H1 (cell line): ENCODE measurements around the gene MAML3. TPM values are rescaled to one million over a fixed set of nuclear protein-coding genes. Genes with fewer than 3 reads are reported as not detected.

Experiments
- CTCF ChIA-PET: fragments of 300-600 bp; sonication (Branson Sonifier 250); formaldehyde crosslinking; loops from one replicate; lab custom pipeline; 2021; ENCODE audit not compliant: partially characterized antibody; lab: Charles Lee
- POLR2A ChIA-PET: fragments of 300-600 bp; sonication (Branson Sonifier 250); formaldehyde crosslinking; loops from one replicate; lab custom pipeline; 2021; ENCODE audit warnings: inconsistent platforms; ENCODE audit not compliant: partially characterized antibody; lab: Charles Lee
- DNase-seq, 2 experiments: peaks; one replicate each; pipeline versions ENCODE4 v3.0.0 to v3.0.0-alpha.2; 2010 to 2022; ENCODE audit warnings: low spot score in 2 of 2, low read depth in 1 of 2, mixed read lengths in 1 of 2
- FAIRE-seq: peaks from 2 replicates; lab custom pipeline; 2011; peaks lifted over from hg19 to GRCh38; lab: Jason Lieb, UNC
- H2AFZ ChIP-seq: 2 replicates; pipeline ENCODE4 v1.8.1; 2012; ENCODE audit warnings: low read length, inconsistent platforms
- H2AK5ac ChIP-seq: 2 replicates; pipeline ENCODE4 v1.6.1; 2013; ENCODE audit warnings: low read depth, low read length
- H2BK120ac ChIP-seq: replicated peaks from 2 replicates; pipeline ENCODE3; 2013; ENCODE audit warnings: low read depth, low read length, inconsistent platforms
- H2BK12ac ChIP-seq: 2 replicates; pipeline ENCODE4 v1.6.1; 2013; ENCODE audit warnings: low read depth, low read length
- H2BK15ac ChIP-seq: 2 replicates; pipeline ENCODE4 v1.6.1; 2013; ENCODE audit warnings: low read length
- H2BK20ac ChIP-seq: 2 replicates; pipeline ENCODE4 v1.6.1; 2013; ENCODE audit warnings: low read length
- H2BK5ac ChIP-seq: 2 replicates; pipeline ENCODE4 v1.6.1; 2013; ENCODE audit warnings: low read depth, low read length
- H3K14ac ChIP-seq: 2 replicates; pipeline ENCODE4 v1.6.1; 2013; ENCODE audit warnings: inconsistent platforms; ENCODE audit not compliant: insufficient read length
- H3K18ac ChIP-seq: 2 replicates; pipeline ENCODE4 v1.6.1; 2013; ENCODE audit warnings: low read length; ENCODE audit errors: extremely low read depth
- H3K23ac ChIP-seq: 2 replicates; pipeline ENCODE4 v1.6.1; 2013; ENCODE audit warnings: inconsistent platforms; ENCODE audit not compliant: insufficient read length
- H3K23me2 ChIP-seq: 2 replicates; pipeline ENCODE4 v1.6.1; 2013; ENCODE audit warnings: low read depth, low read length
- H3K27ac ChIP-seq: 2 replicates; pipeline ENCODE4 v1.6.1; 2011; ENCODE audit warnings: low read depth, low read length, inconsistent platforms
- H3K27me3 ChIP-seq, 4 experiments: replicated peaks in 1 of 4; 1 replicate in 1 of 4; 2 replicates in 3 of 4; pipeline versions ENCODE4 v1.6.1 to v1.8.1; 2011 to 2013; ENCODE audit warnings: low read length in 3 of 4, mild to moderate bottlenecking in 3 of 4, inconsistent platforms in 2 of 4, mixed read lengths in 2 of 4, moderate library complexity in 1 of 4; ENCODE audit not compliant: control insufficient read depth in 3 of 4, insufficient read depth in 3 of 4; ENCODE audit errors: extremely low read depth in 1 of 4
- H3K36me3 ChIP-seq, 4 experiments: 2 replicates each; pipeline versions ENCODE4 v1.6.1 to v1.8.1; 2011 to 2013; ENCODE audit warnings: mild to moderate bottlenecking in 4 of 4, low read length in 3 of 4, moderate library complexity in 2 of 4, control low read depth in 1 of 4, inconsistent platforms in 1 of 4; ENCODE audit not compliant: insufficient read depth in 4 of 4, control insufficient read depth in 2 of 4
- H3K4ac ChIP-seq: replicated peaks from 2 replicates; pipeline ENCODE3; 2013; ENCODE audit warnings: low read length, low read depth, mixed read lengths, inconsistent platforms; ENCODE audit not compliant: insufficient read length
- H3K4me1 ChIP-seq, 4 experiments: replicated peaks in 1 of 4; 1 replicate in 1 of 4; 2 replicates in 3 of 4; pipeline versions ENCODE4 v1.6.1 to v1.8.1; 2011 to 2013; ENCODE audit warnings: low read length in 3 of 4, inconsistent platforms in 2 of 4, mixed read lengths in 1 of 4; ENCODE audit not compliant: insufficient read depth in 4 of 4, control insufficient read depth in 3 of 4
- H3K4me2 ChIP-seq, 2 experiments: 2 replicates each; pipeline versions ENCODE4 v1.6.1 to v1.8.1; 2011 to 2013; ENCODE audit warnings: low read depth in 2 of 2, low read length in 2 of 2, control low read depth in 1 of 2, inconsistent platforms in 1 of 2, mild to moderate bottlenecking in 1 of 2; ENCODE audit not compliant: insufficient read depth in 1 of 2
- H3K4me3 ChIP-seq, 4 experiments: fragments of 200-600, 300-600 bp in 1 of 4; sonication (generic), shearing (Covaris generic), sonication (Bioruptor Twin) in 1 of 4; 2 replicates each; pipeline versions ENCODE4 v1.5.1 to v1.8.1; 2011 to 2016; ENCODE audit warnings: low read length in 4 of 4, low read depth in 3 of 4, control low read depth in 2 of 4, inconsistent platforms in 2 of 4, mild to moderate bottlenecking in 2 of 4, mixed read lengths in 1 of 4, moderate library complexity in 1 of 4; ENCODE audit not compliant: insufficient read depth in 2 of 4; ENCODE audit errors: extremely low read depth in 1 of 4
- H3K56ac ChIP-seq: replicated peaks from 2 replicates; pipeline ENCODE3; 2013; ENCODE audit warnings: low read depth, mild to moderate bottlenecking, mixed read lengths, low read length, inconsistent platforms; ENCODE audit not compliant: insufficient read length
- H3K79me1 ChIP-seq: 2 replicates; pipeline ENCODE4 v1.6.1; 2013; ENCODE audit warnings: low read depth, low read length, control low read depth
- H3K79me2 ChIP-seq, 2 experiments: 2 replicates each; pipeline versions ENCODE4 v1.6.1 to v1.8.1; 2012 to 2013; ENCODE audit warnings: low read length in 2 of 2, mild to moderate bottlenecking in 2 of 2, inconsistent platforms in 1 of 2; ENCODE audit not compliant: insufficient read depth in 2 of 2, control insufficient read depth in 1 of 2
- H3K9ac ChIP-seq, 4 experiments: replicated peaks in 1 of 4; 1 replicate in 1 of 4; 2 replicates in 3 of 4; pipeline versions ENCODE4 v1.6.1 to v1.8.1; 2011 to 2013; ENCODE audit warnings: low read depth in 3 of 4, low read length in 3 of 4, control low read depth in 2 of 4, mild to moderate bottlenecking in 2 of 4, moderate library complexity in 2 of 4, inconsistent platforms in 1 of 4; ENCODE audit errors: extremely low read depth in 1 of 4
- H3K9me3 ChIP-seq, 2 experiments: 2 replicates each; pipeline versions ENCODE4 v1.6.1 to v1.8.1; 2012 to 2013; ENCODE audit warnings: mild to moderate bottlenecking in 2 of 2, moderate library complexity in 2 of 2, control low read depth in 1 of 2, inconsistent platforms in 1 of 2, low read depth in 1 of 2, low read length in 1 of 2, mixed read lengths in 1 of 2; ENCODE audit not compliant: insufficient read depth in 2 of 2
- H4K20me1 ChIP-seq, 2 experiments: replicated peaks in 1 of 2; 2 replicates each; pipeline versions ENCODE3 to v1.8.1; 2011 to 2013; ENCODE audit warnings: inconsistent platforms in 2 of 2, low read length in 2 of 2, mild to moderate bottlenecking in 1 of 2; ENCODE audit not compliant: insufficient read depth in 2 of 2, control insufficient read depth in 1 of 2
- H4K5ac ChIP-seq: 2 replicates; pipeline ENCODE4 v1.6.1; 2013; ENCODE audit warnings: low read length, low read depth, mixed read lengths, inconsistent platforms; ENCODE audit not compliant: insufficient read length
- H4K8ac ChIP-seq: 2 replicates; pipeline ENCODE4 v1.8.0; 2013; ENCODE audit warnings: mild to moderate bottlenecking, moderate library complexity, low read length, inconsistent platforms; ENCODE audit not compliant: insufficient read depth; ENCODE audit errors: extremely low read depth
- H4K91ac ChIP-seq: replicated peaks from 2 replicates; pipeline ENCODE3; 2013; ENCODE audit warnings: low read length, mixed read lengths, inconsistent platforms; ENCODE audit not compliant: insufficient read length
- ZNF274 ChIP-seq: IDR thresholded peaks from 2 replicates; pipeline ENCODE4 v1.7.0; 2012; ENCODE audit warnings: low read length, borderline replicate concordance; ENCODE audit errors: extremely low read depth
- WGBS, 2 experiments: shearing (Covaris generic) in 1 of 2; methylation state at CpG; one replicate each; pipeline versions ENCODE4 v1.1.6 to v1.1.7; 2013 to 2015; ENCODE audit warnings: low lambda C conversion rate in 2 of 2, mixed read lengths in 2 of 2, inconsistent platforms in 1 of 2, low coverage in 1 of 2, missing lambda C conversion rate in 1 of 2; ENCODE audit not compliant: insufficient replicate concordance in 2 of 2, insufficient coverage in 1 of 2, insufficient read length in 1 of 2; ENCODE audit errors: extremely low coverage in 1 of 2, missing lambda C conversion rate in 1 of 2; 5-methylcytosine and 5-hydroxymethylcytosine counted together
- polyA plus RNA-seq, 7 experiments: library from polyadenylated mRNA; depleted of rRNA in 3 of 7; stranded (reverse) in 5 of 7; unstranded in 2 of 7; fragments of >200 nt in 5 of 7; fragments of 200-250 nt in 2 of 7; gene quantifications; 1 replicate in 5 of 7; 2 replicates in 1 of 7; 4 replicates in 1 of 7; pipeline versions ENCODE4 v1.2.1 to v1.2.3, GENCODE V29; 2011 to 2013; ENCODE audit warnings: missing spikeins in 2 of 7, mixed read lengths in 2 of 7
- total RNA-seq: library from RNA; stranded (reverse); fragmentation: NEBNext Ultra II Directional; extraction: Animal tissue kit (Norgen Biotek cat#: 25700); gene quantifications from 2 replicates; pipeline ENCODE4 v1.2.1, GENCODE V29; 2021
- TF ChIP-seq, protein P1 (sequence below): IDR thresholded peaks from 2 replicates; pipeline ENCODE4 v1.6.1; 2011; ENCODE audit warnings: low read depth, mild to moderate bottlenecking, low read length; ENCODE audit not compliant: insufficient read depth

Gene MAML3
- total and polyA plus RNA-seq, 2 of the 8 experiments (the other 6 are each of a cell fraction or from before 2014, with no cell fraction given), result 2.1 to 5.7 TPM

- H3K14ac ChIP-seq, result no peak overlapping the region
- no peak for FAIRE-seq
- H3K56ac ChIP-seq, result no peak overlapping the region
- H3K79me2 ChIP-seq, result no peaks in the 10 kb centered on the region
- no peaks in the 10 kb centered on the region for H4K20me1 ChIP-seq
- H3K4me2 ChIP-seq, result no peak overlapping the region
- no peak overlapping the region for H2BK5ac ChIP-seq
- H3K4me1 ChIP-seq, result no peaks in the 10 kb centered on the region; a peak in 1 of 7 replicates
- H4K5ac ChIP-seq, result no peak overlapping the region
- no peak overlapping the region for H4K91ac ChIP-seq
- peaks cover 0 to under 1% of the 10 kb centered on the region in 2 experiments; a peak in 1 of 4 replicates for H3K9me3 ChIP-seq
- no peaks in the 10 kb centered on the region for H3K27me3 ChIP-seq
- no peaks in the 10 kb centered on the region for H3K23me2 ChIP-seq
- ChIA-PET POLR2A (no interaction called here), CTCF (interaction anchor here (0.6 to 0.7 kb wide), 2 partner anchors 194 to 257 kb away, joined by 3 to 4 read pairs; no protein-coding TSS in a partner anchor)
- H2BK20ac ChIP-seq, result no peak overlapping the region
- no peak overlapping the region for H4K8ac ChIP-seq
- H3K23ac ChIP-seq, result no peak overlapping the region
- H2BK15ac ChIP-seq, result no peak overlapping the region
- H3K4me3 ChIP-seq, result no peak overlapping the region
- no peak overlapping the region for H2BK12ac ChIP-seq
- H3K27ac ChIP-seq, result no peak overlapping the region
- WGBS, 2 experiments, result 88% methylated on average over 4 of the region's 4 CpGs; no CpG with 5 or more reads in 1 of the 2 experiments
- no peak overlapping the region for H3K4ac ChIP-seq
- no peaks in the 10 kb centered on the region for H3K36me3 ChIP-seq
- H3K79me1 ChIP-seq, result no peaks in the 10 kb centered on the region
- H2AK5ac ChIP-seq, result no peak overlapping the region
- H2BK120ac ChIP-seq, result peak overlapping the region; percentile 43
- H2AFZ ChIP-seq, result no peak overlapping the region
- no peak for DNase-seq
- no peak overlapping the region for H3K9ac ChIP-seq
- TF ChIP-seq, protein P1, sequence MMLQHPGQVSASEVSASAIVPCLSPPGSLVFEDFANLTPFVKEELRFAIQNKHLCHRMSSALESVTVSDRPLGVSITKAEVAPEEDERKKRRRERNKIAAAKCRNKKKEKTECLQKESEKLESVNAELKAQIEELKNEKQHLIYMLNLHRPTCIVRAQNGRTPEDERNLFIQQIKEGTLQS, result no peak
- TF ChIP-seq ZNF274, result no peak
- H3K18ac ChIP-seq, result 0 out of 2 replicates have a peak overlapping the region, but pooled peaks have one; percentile 6
Observed at GRCh38 chr4:140020457-140021361, 133.3 kb downstream of the MAML3 start.
